Suprapubic skin (tissue), 4 donors: Measurements from ENCODE around the gene PIP. TPM values are rescaled to one million over a fixed set of nuclear protein-coding genes. Genes with fewer than 3 reads are reported as not detected.

Source experiments
- DNase-seq, 2 donors: peaks; one replicate each; pipeline ENCODE4 v3.0.0-alpha.2; 2019; ENCODE audit warnings: low spot score in 2 of 2
- H3K27ac ChIP-seq: fragments of 200-600 bp; sonication (generic); one replicate; pipeline ENCODE4 v1.5.1; 2019
- H3K27me3 ChIP-seq: fragments of 200-600 bp; sonication (generic); one replicate; pipeline ENCODE4 v1.5.1; 2019
- H3K36me3 ChIP-seq: fragments of 200-600 bp; sonication (generic); one replicate; pipeline ENCODE4 v1.5.1; 2019
- H3K4me1 ChIP-seq: fragments of 200-600 bp; sonication (generic); one replicate; pipeline ENCODE4 v1.5.1; 2019
- H3K4me3 ChIP-seq: fragments of 200-600 bp; sonication (generic); one replicate; pipeline ENCODE4 v1.5.1; 2019; ENCODE audit warnings: mild to moderate bottlenecking
- H3K9me3 ChIP-seq: fragments of 200-600 bp; sonication (generic); one replicate; pipeline ENCODE4 v1.5.1; 2019
- EP300 ChIP-seq: sonication (generic); formaldehyde crosslinking; IDR thresholded peaks from one replicate; pipeline ENCODE4 v1.6.1; 2017; ENCODE audit warnings: antibody characterized with exemption
- POLR2A ChIP-seq, 2 donors: fragments of 450-650 bp; IDR thresholded peaks; one replicate each; pipeline ENCODE4 v1.6.1; 2017; ENCODE audit warnings: antibody characterized with exemption in 2 of 2, mild to moderate bottlenecking in 2 of 2, moderate library complexity in 2 of 2
- POLR2AphosphoS5 ChIP-seq, 3 donors: sonication (generic); formaldehyde crosslinking; IDR thresholded peaks; one replicate each; pipeline ENCODE4 v1.6.1; 2017; ENCODE audit warnings: antibody characterized with exemption in 3 of 3
- WGBS: methylation state at CpG from one replicate; pipeline ENCODE4 v1.1.5; 2018; 5-methylcytosine and 5-hydroxymethylcytosine counted together
- total RNA-seq, 4 donors: library from RNA; depleted of rRNA; stranded (reverse); fragments of >200 nt; gene quantifications; one replicate each; pipeline ENCODE4 v1.1.0, GENCODE V29; 2016
- TF ChIP-seq, protein P1 (sequence below), 2 donors: fragments of 200-600 bp in 1 of 2; fragments of 450-650 bp in 1 of 2; sonication (generic) in 1 of 2; IDR thresholded peaks; one replicate each; pipeline ENCODE4 v1.5.1; 2016 to 2019; ENCODE audit warnings: antibody characterized with exemption in 2 of 2, mild to moderate bottlenecking in 1 of 2, moderate library complexity in 1 of 2

The PIP gene
- total RNA-seq, 4 donors from 2014 or later, result 126 to 1,475 (median 815) TPM

DNA sequence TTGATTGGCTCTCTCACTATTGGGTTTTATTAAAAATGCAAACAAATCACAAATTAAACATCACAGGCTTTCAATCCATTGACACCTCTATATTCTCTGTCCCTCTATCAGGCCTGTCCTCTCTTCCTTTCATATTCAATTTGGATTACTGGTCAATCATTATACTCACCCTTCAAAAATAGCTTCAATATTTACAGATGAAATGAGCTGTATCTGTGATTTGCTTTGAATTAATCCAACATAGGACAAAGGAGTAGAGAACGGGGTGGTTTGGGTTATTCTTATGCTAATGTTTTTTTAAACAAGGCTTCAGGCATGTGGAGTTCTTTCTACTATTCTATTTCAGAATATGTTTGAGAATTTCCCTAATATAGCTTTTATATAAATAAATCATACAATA, 53.7 kb downstream of the PIP start:
- Histone ChIP-seq H3K9me3 (no peaks in the 10 kb centered on the region), H3K4me1 (no peaks in the 10 kb centered on the region), H3K36me3 (no peaks in the 10 kb centered on the region), H3K27me3 (no peaks in the 10 kb centered on the region), H3K4me3 (no peak overlapping the region), H3K27ac (no peak overlapping the region)
- TF ChIP-seq, protein P1, sequence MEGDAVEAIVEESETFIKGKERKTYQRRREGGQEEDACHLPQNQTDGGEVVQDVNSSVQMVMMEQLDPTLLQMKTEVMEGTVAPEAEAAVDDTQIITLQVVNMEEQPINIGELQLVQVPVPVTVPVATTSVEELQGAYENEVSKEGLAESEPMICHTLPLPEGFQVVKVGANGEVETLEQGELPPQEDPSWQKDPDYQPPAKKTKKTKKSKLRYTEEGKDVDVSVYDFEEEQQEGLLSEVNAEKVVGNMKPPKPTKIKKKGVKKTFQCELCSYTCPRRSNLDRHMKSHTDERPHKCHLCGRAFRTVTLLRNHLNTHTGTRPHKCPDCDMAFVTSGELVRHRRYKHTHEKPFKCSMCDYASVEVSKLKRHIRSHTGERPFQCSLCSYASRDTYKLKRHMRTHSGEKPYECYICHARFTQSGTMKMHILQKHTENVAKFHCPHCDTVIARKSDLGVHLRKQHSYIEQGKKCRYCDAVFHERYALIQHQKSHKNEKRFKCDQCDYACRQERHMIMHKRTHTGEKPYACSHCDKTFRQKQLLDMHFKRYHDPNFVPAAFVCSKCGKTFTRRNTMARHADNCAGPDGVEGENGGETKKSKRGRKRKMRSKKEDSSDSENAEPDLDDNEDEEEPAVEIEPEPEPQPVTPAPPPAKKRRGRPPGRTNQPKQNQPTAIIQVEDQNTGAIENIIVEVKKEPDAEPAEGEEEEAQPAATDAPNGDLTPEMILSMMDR (IDR thresholded peaks at IDR 0.05), result no peak
- no peak for TF ChIP-seq POLR2A (IDR thresholded peaks at IDR 0.05)
- TF ChIP-seq POLR2AphosphoS5 (IDR thresholded peaks at IDR 0.05), result no peak
- TF ChIP-seq EP300, result no peak
- WGBS, result 74% methylated on average over 1 of the region's 1 CpG
- no peak for DNase-seq

DNA sequence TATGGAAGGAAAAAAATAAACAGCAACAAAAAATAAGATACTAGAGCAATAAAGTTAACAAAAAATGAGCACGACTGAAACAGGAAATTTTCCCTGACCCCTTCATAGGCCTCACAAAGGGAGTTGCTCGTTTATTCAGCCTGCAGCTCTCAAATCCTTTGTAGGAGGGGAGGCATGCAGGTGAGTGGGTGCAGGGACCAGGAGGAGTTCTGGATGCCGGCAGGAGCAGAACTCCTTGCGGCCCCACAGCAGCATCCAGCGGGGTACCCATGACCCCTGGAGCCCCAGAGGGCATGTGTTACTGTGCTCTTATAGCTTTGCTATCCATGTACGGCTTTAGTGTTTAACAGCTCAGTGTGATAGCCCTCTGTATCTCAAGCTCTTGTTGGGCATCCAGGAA, 57.1 kb downstream of the PIP start:
- H3K27ac ChIP-seq, result no peak overlapping the region
- no peak overlapping the region for H3K4me3 ChIP-seq
- no peaks in the 10 kb centered on the region for H3K27me3 ChIP-seq
- no peaks in the 10 kb centered on the region for H3K36me3 ChIP-seq
- TF ChIP-seq POLR2A (IDR thresholded peaks at IDR 0.05) (no peak), POLR2AphosphoS5 (IDR thresholded peaks at IDR 0.05) (no peak), EP300 (no peak)
- TF ChIP-seq, protein P1 (IDR thresholded peaks at IDR 0.05), result no peak
- H3K4me1 ChIP-seq, result no peaks in the 10 kb centered on the region
- no peak for DNase-seq
- no peaks in the 10 kb centered on the region for H3K9me3 ChIP-seq
- WGBS, result 54% methylated on average over 6 of the region's 6 CpGs

Other genes starting within 250 kb of the PIP start
- 10 to 100 TPM in 3 of 4 donors, 1 to 10 TPM in 1; 7.5 to 34.8 (median 15.0) TPM for gene TRPV6, start 246.3 kb upstream of the PIP start, total RNA-seq
- not detected for gene TRPV5, start 198.3 kb upstream of the PIP start, total RNA-seq
- not detected for gene LLCFC1, start 192.6 kb upstream of the PIP start, total RNA-seq
- under 1 TPM in 1 of 4 donors, not detected in 3; 0.32 TPM for gene KEL, start 169.7 kb upstream of the PIP start, total RNA-seq
- gene OR9A2, start 104.9 kb upstream of the PIP start, total RNA-seq, result under 1 TPM in 1 of 4 donors, not detected in 3; 0.64 TPM
- gene OR6V1, start 79.7 kb upstream of the PIP start, total RNA-seq, result not detected
- not detected for gene TAS2R39, start 51.3 kb downstream of the PIP start, total RNA-seq
- gene TAS2R40, start 90.0 kb downstream of the PIP start, total RNA-seq, result not detected
- gene GSTK1, start 131.4 kb downstream of the PIP start, total RNA-seq, result 100 to 1,000 TPM; 136 to 177 (median 166) TPM
- 10 to 100 TPM in 2 of 4 donors, 1 to 10 TPM in 2; 3.3 to 11.0 (median 8.1) TPM for gene TMEM139, start 152.9 kb downstream of the PIP start, total RNA-seq
- 10 to 100 TPM; 13.7 to 36.5 (median 25.3) TPM for gene CASP2, start 156.3 kb downstream of the PIP start, total RNA-seq
- gene CLCN1, start 184.0 kb downstream of the PIP start, total RNA-seq, result under 1 TPM in 1 of 4 donors, not detected in 3; 0.64 TPM
- gene FAM131B, start 230.6 kb downstream of the PIP start, total RNA-seq, result under 1 TPM in 3 of 4 donors, not detected in 1; 0.13 to 0.40 (median 0.19) TPM
- gene ZYX, start 249.3 kb downstream of the PIP start, total RNA-seq, result 10 to 100 TPM; 46.3 to 73.0 (median 59.3) TPM